Measurements from ENCODE around the gene GPR55.

The GPR55 gene

GRCh38 chr2:230933521-230934180, 8.6 kb upstream of the GPR55 start:
- H3K4me3 ChIP-seq (ENCODE audit: low read length) = no peak overlapping the region
- TF ChIP-seq CTCF (IDR thresholded peaks at IDR 0.05; ENCODE audit: insufficient read depth, low read depth, low read length, missing control alignments) = no peak
- DNase-seq (ENCODE audit: low read depth) = no peak

- peak; percentile 9 for DNase-seq (ENCODE audit: low read depth)
- no peak for TF ChIP-seq CTCF (IDR thresholded peaks at IDR 0.05; ENCODE audit: insufficient read depth, low read depth, low read length, missing control alignments)
- no peak overlapping the region for H3K4me3 ChIP-seq (ENCODE audit: low read length)
These were observed 7.8 kb upstream of the GPR55 start for GRCh38 chr2:230932556-230933511.

GRCh38 chr2:230931556-230932231, 6.7 kb upstream of the GPR55 start:
- no peak for TF ChIP-seq CTCF (IDR thresholded peaks at IDR 0.05; ENCODE audit: insufficient read depth, low read depth, low read length, missing control alignments)
- DNase-seq (ENCODE audit: low read depth) = no peak
- no peak overlapping the region for H3K4me3 ChIP-seq (ENCODE audit: low read length)

GRCh38 chr2:230930928-230931555, 6.0 kb upstream of the GPR55 start:
- no peak for TF ChIP-seq CTCF (IDR thresholded peaks at IDR 0.05; ENCODE audit: insufficient read depth, low read depth, low read length, missing control alignments)
- H3K4me3 ChIP-seq (ENCODE audit: low read length) = no peak overlapping the region
- no peak for DNase-seq (ENCODE audit: low read depth)

- TF ChIP-seq CTCF (IDR thresholded peaks at IDR 0.05; ENCODE audit: insufficient read depth, low read depth, low read length, missing control alignments) = no peak
- H3K4me3 ChIP-seq (ENCODE audit: low read length) = no peak overlapping the region
- no peak for DNase-seq (ENCODE audit: low read depth)
These were observed 5.2 kb upstream of the GPR55 start for GRCh38 chr2:230930149-230930780.
